ENCODE measurements around the gene NBEAL2. TPM values are rescaled to one million over a fixed set of nuclear protein-coding genes. Genes with fewer than 3 reads are reported as not detected.

NBEAL2 gene
- total and polyA plus RNA-seq, 2 of the 8 experiments (the other 6 are each of a cell fraction or from before 2014, with no cell fraction given), result 27.3 to 46.9 TPM

- H3K9me3 ChIP-seq (ENCODE audit: insufficient read depth in 2 of 2, low read depth in 1 of 2, low read length in 1 of 2), result no peaks in the 10 kb centered on the region
- no peak overlapping the region for H2BK5ac ChIP-seq (ENCODE audit: low read depth, low read length)
- H3K18ac ChIP-seq (ENCODE audit: extremely low read depth, low read length), result no peak overlapping the region
- 88% methylated on average over 1 of the region's 1 CpG; no CpG with 5 or more reads in 1 of the 2 experiments for WGBS, 2 experiments (ENCODE audit: extremely low coverage in 1 of 2, insufficient coverage in 1 of 2, insufficient read length in 1 of 2, insufficient replicate concordance in 2 of 2, low coverage in 1 of 2, low lambda C conversion rate in 2 of 2, missing lambda C conversion rate in 1 of 2)
- ChIA-PET POLR2A (ENCODE audit: partially characterized antibody) (interaction anchor here (1.4 to 2.8 kb wide), 2 partner anchors 9 to 90 kb away, joined by 3 to 15 read pairs; no protein-coding TSS in a partner anchor), CTCF (ENCODE audit: partially characterized antibody) (interaction anchor here (0.9 kb wide), 1 partner anchor 305 kb away, joined by 3 read pairs; no protein-coding TSS in a partner anchor)
- no peak overlapping the region for H2BK120ac ChIP-seq (replicated peaks; ENCODE audit: low read depth, low read length)
- H2BK15ac ChIP-seq (ENCODE audit: low read length), result no peak overlapping the region
- DNase-seq (ENCODE audit: low read depth in 1 of 2, low spot score in 2 of 2) (no peak), FAIRE-seq (no peak)
- H3K4me1 ChIP-seq (replicated peaks in 1 of 4; ENCODE audit: control insufficient read depth in 3 of 4, insufficient read depth in 4 of 4, low read length in 3 of 4), result peaks cover 0 to 2% (median 0%) of the 10 kb centered on the region in 4 experiments; a peak in 2 of 7 replicates
- no peaks in the 10 kb centered on the region for H3K27me3 ChIP-seq (replicated peaks in 1 of 4; ENCODE audit: control insufficient read depth in 3 of 4, extremely low read depth in 1 of 4, insufficient read depth in 3 of 4, low read length in 3 of 4)
- H3K4ac ChIP-seq (replicated peaks; ENCODE audit: insufficient read length, low read depth, low read length), result no peak overlapping the region
- peaks cover 0 to 26% (median 16%) of the 10 kb centered on the region in 4 experiments; a peak in 5 of 8 replicates for H3K36me3 ChIP-seq (ENCODE audit: control insufficient read depth in 2 of 4, insufficient read depth in 4 of 4, low read length in 3 of 4)
- TF ChIP-seq POLR2AphosphoS5 (IDR thresholded peaks at IDR 0.05; ENCODE audit: low read depth, low read length) (no peak), TBP (IDR thresholded peaks at IDR 0.05; ENCODE audit: low read depth, low read length) (no peak), TEAD4 (IDR thresholded peaks at IDR 0.05; ENCODE audit: low read depth, low read length) (no peak), YY1 (IDR thresholded peaks at IDR 0.05; ENCODE audit: low read depth, low read length) (no peak), POLR2A (IDR thresholded peaks at IDR 0.05; ENCODE audit: control extremely low read depth in 1 of 2, low read depth in 2 of 2, low read length in 2 of 2) (no peak), ZNF274 (IDR thresholded peaks at IDR 0.05; ENCODE audit: borderline replicate concordance, extremely low read depth, low read length) (no peak), CBX8 (IDR thresholded peaks at IDR 0.05; ENCODE audit: borderline replicate concordance, low read depth, low read length) (no peak), MAFK (IDR thresholded peaks at IDR 0.05; ENCODE audit: low read depth, low read length) (no peak), SIX5 (IDR thresholded peaks at IDR 0.05; ENCODE audit: low read depth, low read length) (no peak)
- TF ChIP-seq, protein P1, sequence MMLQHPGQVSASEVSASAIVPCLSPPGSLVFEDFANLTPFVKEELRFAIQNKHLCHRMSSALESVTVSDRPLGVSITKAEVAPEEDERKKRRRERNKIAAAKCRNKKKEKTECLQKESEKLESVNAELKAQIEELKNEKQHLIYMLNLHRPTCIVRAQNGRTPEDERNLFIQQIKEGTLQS (IDR thresholded peaks at IDR 0.05; ENCODE audit: insufficient read depth, low read depth, low read length), result no peak
- no peak overlapping the region for H3K56ac ChIP-seq (replicated peaks; ENCODE audit: insufficient read length, low read depth, low read length)
- no peak overlapping the region for H2BK12ac ChIP-seq (ENCODE audit: low read depth, low read length)
- H2AFZ ChIP-seq (ENCODE audit: low read length), result no peak overlapping the region
- no peaks in the 10 kb centered on the region for H4K20me1 ChIP-seq (replicated peaks in 1 of 2; ENCODE audit: control insufficient read depth in 1 of 2, insufficient read depth in 2 of 2, low read length in 2 of 2)
- no peak overlapping the region for H2AK5ac ChIP-seq (ENCODE audit: low read depth, low read length)
- no peak overlapping the region for H4K91ac ChIP-seq (replicated peaks; ENCODE audit: insufficient read length, low read length)
- no peak overlapping the region for H3K4me2 ChIP-seq (ENCODE audit: insufficient read depth in 1 of 2, low read depth in 2 of 2, low read length in 2 of 2)
- H3K79me1 ChIP-seq (ENCODE audit: low read depth, low read length), result no peaks in the 10 kb centered on the region
- no peak overlapping the region for H2BK20ac ChIP-seq (ENCODE audit: low read length)
- H3K23me2 ChIP-seq (ENCODE audit: low read depth, low read length), result no peaks in the 10 kb centered on the region
- no peak overlapping the region for H3K4me3 ChIP-seq (ENCODE audit: extremely low read depth in 1 of 4, insufficient read depth in 2 of 4, low read depth in 3 of 4, low read length in 4 of 4)
- no peak overlapping the region for H3K23ac ChIP-seq (ENCODE audit: insufficient read length)
- no peak overlapping the region for H3K14ac ChIP-seq (ENCODE audit: insufficient read length)
- H3K9ac ChIP-seq (replicated peaks in 1 of 4; ENCODE audit: extremely low read depth in 1 of 4, low read depth in 3 of 4, low read length in 3 of 4), result no peak overlapping the region
- no peaks in the 10 kb centered on the region for H3K79me2 ChIP-seq (ENCODE audit: control insufficient read depth in 1 of 2, insufficient read depth in 2 of 2, low read length in 2 of 2)
- no peak overlapping the region for H3K27ac ChIP-seq (ENCODE audit: low read depth, low read length)
- H4K5ac ChIP-seq (ENCODE audit: insufficient read length, low read depth, low read length), result no peak overlapping the region
- no peak overlapping the region for H4K8ac ChIP-seq (ENCODE audit: extremely low read depth, insufficient read depth, low read length)
These were observed 39.7 kb downstream of the NBEAL2 start for GRCh38 chr3:47019201-47019600.
